ENCODE measurements around the gene HMCN2. TPM values are rescaled to one million over a fixed set of nuclear protein-coding genes. Genes with fewer than 3 reads are reported as not detected.

The HMCN2 gene
- total RNA-seq, 6 donors from 2014 or later = 0.76 to 7.3 (median 1.5) TPM

DNA sequence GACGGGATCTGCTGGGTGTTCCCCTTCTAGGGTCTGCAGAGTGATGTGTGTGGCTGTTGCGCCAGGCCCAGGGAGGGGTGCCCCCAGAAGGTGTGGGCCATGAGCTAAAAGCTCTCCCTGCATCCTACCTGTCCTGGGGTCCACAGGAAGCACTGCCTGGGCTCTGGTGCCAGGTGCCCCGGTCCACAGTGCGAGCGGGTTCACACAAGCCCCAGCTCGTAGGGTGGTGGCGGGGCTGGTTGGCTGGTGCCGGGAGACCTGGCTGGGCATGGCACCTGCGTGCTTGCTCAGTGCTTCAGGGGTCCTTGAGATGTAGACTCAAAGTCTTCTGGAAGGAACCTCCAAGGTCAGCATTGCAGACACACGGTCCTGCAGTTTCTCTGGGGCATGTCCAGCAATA, 204.7 kb downstream of the HMCN2 start:
- Histone ChIP-seq H3K4me1 (no peaks in the 10 kb centered on the region), H3K4me3 (no peak overlapping the region), H3K27me3 (no peaks in the 10 kb centered on the region), H3K36me3 (peaks cover 0 to 55% (median 17%) of the 10 kb centered on the region in 4 donors), H3K27ac (no peak overlapping the region), H3K9me3 (no peaks in the 10 kb centered on the region)
- ATAC-seq (ENCODE audit: low FRiP score in 2 of 2) (no peak), DNase-seq (peak in 1 of 2 donors; percentile 65)
- WGBS, 2 donors = 90% methylated on average over 7 of the region's 10 CpGs; no CpG with 5 or more reads in 1 of the 2 donors
- TF ChIP-seq POLR2AphosphoS5 (IDR thresholded peaks at IDR 0.05) (no peak), EP300 (IDR thresholded peaks at IDR 0.05) (no peak), POLR2A (IDR thresholded peaks at IDR 0.05) (no peak), CTCF (IDR thresholded peaks at IDR 0.05) (no peak)

DNA sequence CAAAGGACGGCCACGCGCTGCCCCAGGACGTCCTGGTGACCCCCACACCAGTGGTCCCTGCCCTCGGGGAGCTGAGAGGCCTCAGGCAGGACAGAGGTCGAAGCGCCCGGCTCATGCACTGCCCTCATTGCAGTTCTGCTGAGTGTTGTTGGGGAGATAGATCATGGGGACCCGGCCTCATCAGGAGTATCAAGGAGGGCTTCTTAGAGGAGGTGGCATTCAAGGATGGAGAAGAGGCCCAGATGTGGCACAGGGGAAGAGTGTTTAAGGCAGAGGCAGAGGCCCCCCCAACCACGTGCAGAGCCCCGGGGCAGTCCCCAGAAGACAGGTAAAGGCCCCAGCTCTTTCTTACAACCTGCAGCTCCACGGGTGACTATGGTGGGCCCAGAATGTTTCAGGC, 205.4 kb downstream of the HMCN2 start:
- no peak overlapping the region for H3K4me3 ChIP-seq
- no peak overlapping the region for H3K27ac ChIP-seq
- TF ChIP-seq POLR2AphosphoS5 (IDR thresholded peaks at IDR 0.05) (no peak), POLR2A (IDR thresholded peaks at IDR 0.05) (no peak), EP300 (IDR thresholded peaks at IDR 0.05) (no peak), CTCF (IDR thresholded peaks at IDR 0.05) (no peak)
- no peaks in the 10 kb centered on the region for H3K27me3 ChIP-seq
- ATAC-seq (ENCODE audit: low FRiP score in 2 of 2) (no peak), DNase-seq (peak in 1 of 2 donors; percentile 48)
- no peaks in the 10 kb centered on the region for H3K4me1 ChIP-seq
- no peaks in the 10 kb centered on the region for H3K9me3 ChIP-seq
- peaks cover 0 to 48% (median 14%) of the 10 kb centered on the region in 4 donors for H3K36me3 ChIP-seq
- 86 to 92% methylated on average over 11 to 12 of the region's 12 CpGs for WGBS, 2 donors

GRCh38 chr9:130471411-130472183, 206.0 kb downstream of the HMCN2 start:
- TF ChIP-seq POLR2AphosphoS5 (IDR thresholded peaks at IDR 0.05) (no peak), POLR2A (IDR thresholded peaks at IDR 0.05) (no peak), CTCF (IDR thresholded peaks at IDR 0.05) (no peak), EP300 (IDR thresholded peaks at IDR 0.05) (no peak)
- Histone ChIP-seq H3K27ac (no peak overlapping the region), H3K4me1 (no peaks in the 10 kb centered on the region), H3K4me3 (no peak overlapping the region), H3K27me3 (no peaks in the 10 kb centered on the region), H3K9me3 (no peaks in the 10 kb centered on the region), H3K36me3 (peaks cover 0 to 41% (median 13%) of the 10 kb centered on the region in 4 donors)
- peak in 1 of 2 donors; percentile 51 for DNase-seq
- no peak for ATAC-seq (ENCODE audit: low FRiP score in 2 of 2)
- 54 to 72% methylated on average over 20 of the region's 20 CpGs for WGBS, 2 donors

GRCh38 chr9:130472184-130472705, 206.7 kb downstream of the HMCN2 start:
- H3K27ac ChIP-seq = no peak overlapping the region
- no peaks in the 10 kb centered on the region for H3K27me3 ChIP-seq
- 50 to 85% methylated on average over 3 to 19 of the region's 19 CpGs for WGBS, 2 donors
- H3K4me1 ChIP-seq = no peaks in the 10 kb centered on the region
- H3K4me3 ChIP-seq = no peak overlapping the region
- ATAC-seq (ENCODE audit: low FRiP score in 2 of 2) (no peak), DNase-seq (peak in 1 of 2 donors; percentile 73)
- H3K9me3 ChIP-seq = no peaks in the 10 kb centered on the region
- peaks cover 0 to 41% (median 14%) of the 10 kb centered on the region in 4 donors for H3K36me3 ChIP-seq
- TF ChIP-seq CTCF (IDR thresholded peaks at IDR 0.05) (no peak), POLR2AphosphoS5 (IDR thresholded peaks at IDR 0.05) (no peak), POLR2A (IDR thresholded peaks at IDR 0.05) (no peak), EP300 (IDR thresholded peaks at IDR 0.05) (no peak)

Data from upper lobe of left lung (tissue), 6 donors.